Vagina (tissue), 2 donors: ENCODE data around the gene UROC1.

Experiments used
- CTCF ChIP-seq, 3 experiments: fragments of 450-650 bp in 2 of 3; fragments of 200-600 bp in 1 of 3; sonication (generic) in 1 of 3; IDR thresholded peaks; one replicate each; pipeline ENCODE4 v1.5.1; 2017 to 2019; ENCODE audit warnings: antibody characterized with exemption in 3 of 3, mild to moderate bottlenecking in 2 of 3, moderate library complexity in 2 of 3
- POLR2A ChIP-seq, 2 donors: fragments of 450-650 bp; IDR thresholded peaks; one replicate each; pipeline ENCODE4 v1.6.1; 2017; ENCODE audit warnings: antibody characterized with exemption in 2 of 2, mild to moderate bottlenecking in 2 of 2, moderate library complexity in 2 of 2
- POLR2AphosphoS5 ChIP-seq, 2 donors: sonication (generic); formaldehyde crosslinking; IDR thresholded peaks; one replicate each; pipeline ENCODE4 v1.9.0; 2017; ENCODE audit warnings: antibody characterized with exemption in 2 of 2, mild to moderate bottlenecking in 2 of 2, low read depth in 1 of 2; ENCODE audit not compliant: insufficient read depth in 1 of 2

DNA sequence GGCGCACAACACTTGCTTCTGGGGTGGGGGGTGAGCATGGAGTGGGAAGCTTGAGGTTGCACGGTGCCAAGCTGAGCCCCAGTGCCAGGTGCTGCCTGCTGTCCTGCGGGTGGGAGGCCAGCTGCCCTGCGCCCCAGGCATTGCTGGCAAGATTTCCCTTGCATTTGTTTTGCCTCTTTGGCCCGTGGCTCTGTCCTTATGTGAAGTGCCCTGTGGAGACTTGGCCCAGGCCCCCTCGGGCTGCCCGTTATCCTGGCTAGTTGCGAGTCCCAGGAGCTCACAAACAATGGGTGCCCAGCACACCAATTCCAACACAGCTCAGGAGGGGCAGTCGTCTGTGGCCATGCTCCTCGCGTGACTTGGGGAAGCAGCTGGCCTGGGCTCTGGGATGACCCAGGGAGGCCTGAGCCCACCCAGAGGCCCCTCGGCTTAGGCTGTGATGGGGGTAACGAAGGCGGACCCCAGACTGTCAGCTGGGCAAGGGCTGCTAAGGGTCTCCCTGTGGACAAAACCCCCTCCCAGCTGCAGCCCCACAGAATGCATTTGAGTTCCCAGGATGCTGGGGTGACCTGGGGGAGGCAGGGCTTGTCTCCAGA, 35.2 kb upstream of the UROC1 start:
- TF ChIP-seq CTCF (IDR thresholded peaks at IDR 0.05), result no peak
- no peak for TF ChIP-seq POLR2AphosphoS5 (IDR thresholded peaks at IDR 0.05; ENCODE audit: insufficient read depth in 1 of 2, low read depth in 1 of 2)
- TF ChIP-seq POLR2A (IDR thresholded peaks at IDR 0.05), result no peak
